Muscle of arm (tissue), 12 donors: ENCODE results near the gene TMEM19. TPM values are rescaled to one million over a fixed set of nuclear protein-coding genes. Genes with fewer than 3 reads are reported as not detected.
"Not testable (repeated sequence)": the region's sequence is repeated elsewhere in the genome, so short reads cannot be mapped to it uniquely, and the experiment has no call there.

ENCODE experiments used
- DNase-seq: peaks from one replicate; pipeline ENCODE4 v3.0.0-alpha.2; 2013
- polyA plus RNA-seq, 12 donors: library from polyadenylated mRNA; unstranded; fragments of 120-200 nt; gene quantifications; one replicate each; pipeline ENCODE4 v1.2.1, GENCODE V29; 2013; ENCODE audit not compliant: insufficient read length in 12 of 12

TMEM19 gene
- polyA plus RNA-seq, 12 donors, result 22.2 to 42.6 (median 32.5) TPM; not detected in 1

GRCh38 chr12:71663561-71664410 is 22.1 kb upstream of the TMEM19 start, which contains the start of the genes THAP2 and ZFC3H1:
THAP2 (plus strand) TSS chr12:71664301; CDS start chr12:71664510, 209 bp downstream.
ZFC3H1 (minus strand) TSS chr12:71663848; CDS start chr12:71663610, 238 bp downstream.
- peak; percentile 99 for DNase-seq

- no peak for DNase-seq
Measured at GRCh38 chr12:71664411-71665089, 21.3 kb upstream of the TMEM19 start.

- no peak for DNase-seq
Measured at GRCh38 chr12:71665090-71665463, 20.8 kb upstream of the TMEM19 start.

GRCh38 chr12:71666259-71666658 is 19.6 kb upstream of the TMEM19 start:
- DNase-seq, result no peak

GRCh38 chr12:71671311-71671710 is 14.6 kb upstream of the TMEM19 start:
- no peak for DNase-seq

GRCh38 chr12:71671816-71672215 is 14.1 kb upstream of the TMEM19 start:
- no peak for DNase-seq

- DNase-seq, result no peak
Measured at GRCh38 chr12:71682466-71682865, 3.4 kb upstream of the TMEM19 start.

- DNase-seq, result no peak
Measured at GRCh38 chr12:71683633-71684032, 2.2 kb upstream of the TMEM19 start.

- DNase-seq, result no peak
Measured at GRCh38 chr12:71684081-71684480, 1.8 kb upstream of the TMEM19 start.

GRCh38 chr12:71685312-71685906 is 473 bp upstream of the TMEM19 start:
- DNase-seq, result no peak

- no peak for DNase-seq
Measured at GRCh38 chr12:71686658-71687025, 760 bp downstream of the TMEM19 start.

- not testable (repeated sequence) for DNase-seq
Measured at GRCh38 chr12:71687172-71687571, 1.3 kb downstream of the TMEM19 start.

GRCh38 chr12:71688961-71689570 is 3.2 kb downstream of the TMEM19 start:
- DNase-seq, result no peak

- DNase-seq, result no peak
Measured at GRCh38 chr12:71691504-71692129, 5.7 kb downstream of the TMEM19 start.

GRCh38 chr12:71693126-71693525 is 7.2 kb downstream of the TMEM19 start:
- no peak for DNase-seq

- DNase-seq, result not testable (repeated sequence)
Measured at GRCh38 chr12:71693651-71694050, 7.8 kb downstream of the TMEM19 start.

- no peak for DNase-seq
Measured at GRCh38 chr12:71694099-71694820, 8.4 kb downstream of the TMEM19 start.

GRCh38 chr12:71695782-71696181 is 9.9 kb downstream of the TMEM19 start:
- no peak for DNase-seq

- DNase-seq, result not testable (repeated sequence)
Measured at GRCh38 chr12:71702181-71702580, 16.3 kb downstream of the TMEM19 start.

GRCh38 chr12:71702590-71702989 is 16.7 kb downstream of the TMEM19 start:
- no peak for DNase-seq

GRCh38 chr12:71703206-71703605 is 17.3 kb downstream of the TMEM19 start:
- DNase-seq, result no peak
